HPDE6-E6E7 (cell line): ENCODE results near the gene UTP25.
A peak's percentile ranks its signal among the peaks of the same experiment; 100 is the strongest.

Experiments used
- DNase-seq: peaks from one replicate; pipeline ENCODE4 v3.0.0; 2011; ENCODE audit warnings: missing footprints; ENCODE audit errors: extremely low spot score

UTP25 gene

DNA sequence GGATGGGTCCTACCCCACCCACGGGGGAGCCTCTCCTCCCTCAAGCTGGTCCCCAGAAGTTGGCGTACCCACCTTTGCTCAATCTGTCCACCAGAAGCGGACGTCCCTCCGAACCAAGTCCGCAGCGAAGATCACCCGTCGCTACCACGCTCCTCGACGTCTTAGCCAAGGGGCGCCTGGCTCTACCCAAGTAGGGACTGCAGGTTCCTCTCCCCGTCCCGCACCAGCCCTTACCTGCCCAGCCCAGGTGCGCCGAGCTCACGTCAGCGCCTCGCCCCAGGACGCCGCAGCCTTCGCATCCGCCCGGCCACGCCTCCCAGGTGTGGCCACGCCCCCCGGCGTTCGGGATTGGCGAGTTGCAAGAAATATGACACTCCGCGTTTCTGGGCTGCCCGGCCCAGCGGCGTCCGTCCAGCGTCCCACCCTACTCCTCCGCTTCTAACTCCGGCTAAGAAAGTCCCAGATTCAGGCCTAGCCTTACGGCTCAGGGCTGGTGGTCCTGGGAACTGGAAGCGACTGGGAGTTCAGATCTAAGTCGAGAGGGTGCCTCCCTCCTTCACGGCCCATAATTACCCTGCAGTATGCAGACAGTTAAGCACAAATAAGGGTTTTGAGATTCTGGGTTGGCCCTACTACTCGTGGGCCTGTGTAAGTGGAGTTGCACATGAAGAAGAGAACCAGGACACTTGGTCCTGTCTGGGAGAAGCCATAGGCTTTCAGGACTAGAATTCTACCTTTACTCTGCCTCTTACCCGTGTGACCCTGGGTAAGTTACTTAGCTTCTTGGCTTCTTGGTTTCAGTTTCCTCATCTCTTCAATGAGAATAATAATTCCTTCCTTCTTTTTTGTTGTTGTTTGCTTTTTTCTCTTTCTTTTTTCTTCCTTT, 21.7 kb upstream of the UTP25 start, which contains the start of gene IRF6:
Gene IRF6, minus strand, starts transcription at position 268 of the 886 bp plus-strand sequence. CDS start 4,729 bp downstream, outside the sequence.
- DNase-seq, result peak; percentile 66

DNA sequence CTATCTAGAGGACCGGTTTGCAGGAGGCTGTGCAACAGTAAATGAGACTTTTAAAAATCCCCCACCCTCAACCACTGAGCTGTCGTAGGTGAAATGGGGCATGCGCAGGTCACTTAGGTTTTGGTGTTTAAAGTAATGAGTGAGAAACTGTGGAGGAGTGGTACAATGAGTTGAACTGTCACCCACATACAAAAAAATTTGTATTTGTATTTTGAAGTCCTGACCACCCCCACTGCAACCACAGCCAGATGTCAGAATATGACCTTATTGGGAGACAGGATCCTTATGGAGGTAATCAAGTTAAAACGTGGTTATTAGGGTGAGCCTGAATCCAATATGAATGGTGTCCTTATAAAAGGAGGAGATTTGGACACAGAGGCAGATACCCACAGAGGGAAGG, 20.3 kb upstream of the UTP25 start:
- DNase-seq, result no peak

DNA sequence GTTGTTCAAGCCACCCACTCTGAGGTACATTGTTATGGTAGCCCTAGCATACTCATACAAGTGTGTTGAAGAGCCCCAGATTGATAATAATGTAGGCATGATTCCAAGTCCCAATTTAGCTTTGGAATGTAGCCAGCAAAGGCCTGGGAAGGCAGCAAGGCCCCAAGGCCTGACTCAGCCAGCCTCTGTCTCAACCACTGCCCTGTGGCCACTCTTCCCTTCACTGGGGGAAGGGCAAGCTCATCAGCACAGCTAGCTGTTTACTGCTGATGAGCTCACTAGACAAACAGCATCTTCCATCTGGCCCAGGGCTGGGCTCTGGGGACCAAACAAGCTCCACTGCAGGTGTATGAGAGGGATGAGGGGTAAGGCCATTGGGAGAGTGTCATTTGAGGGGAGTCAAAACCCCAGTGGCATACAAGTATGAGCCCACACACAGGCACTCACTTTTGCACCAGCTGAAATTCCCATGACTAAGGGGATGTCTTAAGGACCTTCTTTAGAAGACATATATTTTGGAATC, 19.7 kb upstream of the UTP25 start:
- DNase-seq, result peak; percentile 90

DNA sequence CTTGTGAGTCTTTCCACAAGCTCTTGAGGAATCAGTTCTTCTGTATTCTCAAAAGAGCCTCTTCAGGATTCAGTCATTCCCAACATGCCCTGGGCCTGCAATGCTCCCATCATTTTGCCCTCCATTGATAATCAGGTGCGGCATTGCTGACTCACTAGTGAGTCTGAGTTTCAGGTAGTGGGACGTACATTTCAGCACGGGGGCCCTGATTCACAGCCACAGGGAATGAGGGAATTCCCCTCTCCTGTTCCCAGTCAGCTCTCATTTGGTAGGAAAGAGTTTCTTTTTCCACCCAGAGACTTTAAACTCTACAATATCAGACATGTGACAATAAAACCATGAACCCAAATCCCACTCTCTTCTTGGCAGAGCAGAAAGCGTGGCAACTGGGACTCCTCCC, 18.2 kb upstream of the UTP25 start:
- DNase-seq, result peak; percentile 82

DNA sequence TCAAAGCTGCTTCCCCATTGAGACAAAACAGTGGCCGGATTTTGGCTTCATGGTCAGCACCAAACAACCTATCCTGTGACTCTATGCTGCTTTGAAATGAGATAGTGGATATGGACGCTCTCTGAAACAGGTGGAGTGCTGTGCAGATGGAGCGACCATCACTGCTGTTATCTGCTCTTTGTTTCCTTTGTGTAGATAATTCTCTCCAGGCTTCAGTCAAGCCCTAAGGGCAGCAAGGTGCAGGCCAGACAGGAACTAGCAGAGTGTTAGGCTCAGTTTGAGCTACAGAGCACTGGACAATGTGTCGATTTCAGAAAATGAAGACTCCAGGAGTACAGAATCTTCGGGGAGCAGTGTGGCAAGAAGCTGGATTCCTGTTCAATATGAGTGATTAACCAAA, 17.0 kb upstream of the UTP25 start:
- DNase-seq, result no peak

DNA sequence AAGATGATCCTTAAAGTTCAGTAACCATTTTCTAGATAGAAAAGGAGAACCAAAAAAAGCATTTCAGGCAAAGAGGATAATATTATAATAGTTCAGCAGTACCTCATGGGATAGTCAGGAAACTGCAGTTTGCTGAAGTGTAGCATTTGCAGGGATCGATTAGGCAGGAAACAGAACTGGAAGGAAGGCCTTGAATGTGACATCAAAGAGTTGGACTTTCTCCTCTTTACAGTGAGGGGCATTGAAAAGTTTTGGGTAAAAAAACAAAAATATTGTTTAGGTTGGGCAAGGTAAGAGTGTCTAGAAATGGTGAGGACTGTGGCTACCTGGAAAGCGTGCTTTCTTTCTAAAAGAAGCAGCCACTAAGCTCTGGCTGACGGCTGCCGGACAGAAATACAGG, 13.9 kb upstream of the UTP25 start:
- no peak for DNase-seq

DNA sequence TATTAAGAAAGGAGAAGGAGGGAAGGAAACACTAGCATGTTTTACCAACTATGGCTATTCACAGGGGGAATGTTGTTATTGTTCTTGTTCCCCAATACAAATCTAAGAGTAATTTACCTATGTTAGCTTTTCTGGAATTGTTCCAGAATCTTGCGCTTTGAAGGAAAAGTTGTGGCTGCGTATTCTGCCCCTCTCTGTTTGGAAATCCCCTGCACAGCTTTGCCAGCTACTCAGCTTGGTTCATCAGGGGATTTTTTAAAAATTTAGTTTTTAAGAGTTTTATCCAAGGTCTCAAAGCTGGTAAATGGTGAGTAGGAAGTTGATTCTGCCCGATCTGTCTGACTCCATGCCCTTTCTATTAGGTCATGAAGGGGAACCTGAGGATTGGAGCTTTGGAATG, 12.3 kb upstream of the UTP25 start:
- DNase-seq, result no peak

DNA sequence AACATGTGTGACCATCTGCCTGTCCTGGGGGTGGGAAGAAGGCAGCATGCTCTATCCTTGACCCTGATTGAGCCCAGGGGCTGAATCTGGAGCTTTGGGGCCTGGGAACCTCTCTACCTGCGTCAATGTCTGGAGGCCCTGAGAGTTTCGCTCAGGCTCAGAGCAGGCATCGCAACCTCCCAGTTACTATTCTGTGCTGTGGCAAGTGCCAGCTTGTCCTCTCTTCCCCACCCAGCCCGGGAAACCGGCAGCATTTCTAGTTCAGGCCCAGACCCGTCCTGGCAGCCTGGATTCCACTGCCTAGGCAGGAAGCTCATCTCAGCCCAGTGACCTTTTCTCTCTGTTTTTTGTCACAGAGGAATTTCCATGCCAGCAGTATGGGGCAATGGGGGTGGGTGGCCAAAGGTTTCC, 11.8 kb upstream of the UTP25 start:
- DNase-seq, result peak; percentile 86

DNA sequence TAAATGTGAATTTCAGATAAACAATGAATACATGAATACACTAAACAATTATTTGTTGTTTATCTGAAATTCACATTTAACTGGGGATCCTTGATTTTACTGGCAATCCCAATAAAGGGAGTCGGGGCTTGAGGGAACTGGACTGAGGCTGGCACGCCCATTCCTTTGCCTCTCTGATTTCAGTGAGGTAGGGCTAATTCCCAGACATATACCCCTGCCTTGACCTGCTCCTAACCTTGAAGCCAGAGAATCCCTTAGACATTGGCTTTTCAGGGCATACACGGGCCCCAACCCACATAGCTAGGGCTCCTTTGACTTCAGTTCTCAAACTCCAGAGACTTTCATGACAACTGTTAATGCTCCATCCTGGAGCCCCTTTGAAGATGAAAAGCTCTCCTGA, 10.8 kb upstream of the UTP25 start:
- no peak for DNase-seq

DNA sequence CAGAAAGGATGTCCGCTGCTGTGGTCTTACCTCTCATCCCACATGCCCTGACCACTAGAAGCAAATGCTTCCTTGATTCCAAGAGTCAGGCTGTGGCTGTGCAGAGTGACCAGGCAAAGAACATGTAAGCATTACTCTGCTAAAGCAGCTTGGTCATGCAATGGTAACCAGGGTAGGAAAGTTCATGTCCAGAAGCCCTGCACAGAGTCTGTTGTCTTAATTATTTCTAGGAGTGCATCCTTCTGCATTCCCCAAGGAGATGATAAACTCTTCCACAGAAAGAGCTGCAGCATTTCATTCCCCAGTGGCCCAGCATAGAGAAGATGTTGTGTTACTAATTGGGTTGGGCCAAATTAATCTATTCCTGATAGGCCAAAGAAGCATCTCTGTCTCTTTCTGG, 10.1 kb upstream of the UTP25 start:
- DNase-seq, result no peak

DNA sequence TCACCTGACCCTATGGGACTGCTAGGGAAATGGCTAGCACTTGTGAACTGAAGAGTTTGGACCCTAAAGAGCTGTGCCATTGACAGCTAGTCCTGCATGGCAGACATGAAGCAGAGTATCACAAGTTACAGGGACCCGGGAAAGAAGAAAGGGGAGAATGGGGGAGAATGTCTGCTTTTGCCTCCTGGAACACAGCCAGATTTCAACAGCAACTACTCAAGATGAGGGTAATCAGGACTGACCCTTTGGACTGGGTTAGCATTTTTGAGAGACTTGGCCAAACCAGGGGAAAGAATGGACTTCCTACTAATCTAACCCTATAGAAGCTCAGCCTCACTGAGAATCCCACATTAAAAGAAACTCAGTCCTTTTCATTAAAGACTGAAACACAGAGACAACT, 8.7 kb upstream of the UTP25 start:
- DNase-seq, result no peak

DNA sequence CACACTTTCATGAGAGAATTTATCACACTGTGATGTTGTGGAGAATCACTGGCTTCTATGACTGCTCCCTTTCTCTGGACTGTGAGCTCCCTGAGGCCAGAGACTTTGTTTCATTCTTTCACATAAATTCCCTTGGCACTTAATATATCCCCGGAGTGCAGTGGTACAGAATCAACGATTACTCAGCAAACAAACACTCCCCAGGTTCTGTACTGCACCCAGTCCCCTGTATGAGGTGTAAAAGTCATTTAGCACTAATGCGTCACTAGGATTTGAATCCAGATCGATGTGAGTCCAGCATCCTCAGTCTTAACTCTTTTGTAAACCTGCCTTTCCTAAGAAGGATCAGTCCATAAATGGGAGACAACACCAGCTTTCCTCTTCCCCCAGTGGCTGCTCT, 6.8 kb upstream of the UTP25 start:
- no peak for DNase-seq

DNA sequence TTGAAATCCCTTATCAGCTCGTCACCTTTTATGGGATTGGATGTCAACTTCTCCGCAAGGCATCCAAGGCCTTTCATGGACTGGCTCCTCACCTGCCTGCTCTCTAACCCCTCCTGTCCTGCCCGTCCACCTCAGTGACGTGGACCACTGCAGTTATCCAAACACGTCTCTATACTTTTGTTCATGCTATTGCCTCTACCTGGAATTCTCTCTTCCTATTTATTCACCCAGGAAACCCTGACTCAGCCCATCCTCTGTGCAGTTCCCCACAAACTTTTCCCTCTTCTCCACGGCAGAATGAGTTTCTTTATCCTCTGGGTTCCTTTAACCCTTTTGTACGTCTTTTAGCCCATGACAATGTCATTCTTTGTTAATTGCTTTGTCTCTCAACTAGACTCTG, 5.1 kb upstream of the UTP25 start:
- DNase-seq, result no peak

DNA sequence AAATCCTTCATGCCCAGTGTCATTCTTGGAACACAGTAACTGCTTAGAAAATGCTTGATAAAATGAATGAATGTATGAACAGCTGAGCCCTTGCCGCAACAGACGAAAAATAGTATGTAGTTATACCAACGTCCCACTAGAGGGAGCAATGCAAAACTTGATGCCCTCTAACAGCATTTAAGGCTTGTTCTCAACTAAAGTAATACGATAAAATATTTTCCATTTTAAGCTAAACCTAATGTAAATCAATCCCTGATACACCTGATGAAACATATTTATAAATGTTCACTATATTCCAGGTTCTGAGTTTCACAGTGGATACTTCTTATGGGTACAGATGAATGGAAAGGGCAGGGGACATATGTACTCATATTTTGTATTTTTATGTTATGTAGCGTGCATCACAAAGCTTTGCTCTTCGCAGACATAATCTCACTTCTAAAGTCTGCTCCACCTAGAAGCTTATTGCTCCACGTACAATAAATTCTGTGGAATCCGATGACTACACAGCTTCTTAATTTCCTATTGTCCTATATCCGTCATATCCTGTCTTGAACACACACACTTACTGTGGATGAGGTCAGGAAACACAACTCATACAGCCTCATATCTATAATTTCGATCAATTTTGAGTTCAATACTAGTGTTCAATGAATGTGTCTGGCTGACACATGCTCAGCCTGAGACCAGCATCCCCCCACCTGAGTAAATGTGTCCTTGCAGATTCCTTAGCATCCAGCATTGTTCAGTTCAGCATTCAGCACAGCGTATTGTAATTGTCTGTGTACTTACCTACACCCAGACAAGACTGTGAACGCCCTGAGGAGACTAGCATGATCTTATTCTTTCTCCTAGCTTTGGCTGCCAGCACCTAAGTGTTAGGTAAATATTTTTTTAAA, 4.4 kb upstream of the UTP25 start:
- DNase-seq, result no peak

DNA sequence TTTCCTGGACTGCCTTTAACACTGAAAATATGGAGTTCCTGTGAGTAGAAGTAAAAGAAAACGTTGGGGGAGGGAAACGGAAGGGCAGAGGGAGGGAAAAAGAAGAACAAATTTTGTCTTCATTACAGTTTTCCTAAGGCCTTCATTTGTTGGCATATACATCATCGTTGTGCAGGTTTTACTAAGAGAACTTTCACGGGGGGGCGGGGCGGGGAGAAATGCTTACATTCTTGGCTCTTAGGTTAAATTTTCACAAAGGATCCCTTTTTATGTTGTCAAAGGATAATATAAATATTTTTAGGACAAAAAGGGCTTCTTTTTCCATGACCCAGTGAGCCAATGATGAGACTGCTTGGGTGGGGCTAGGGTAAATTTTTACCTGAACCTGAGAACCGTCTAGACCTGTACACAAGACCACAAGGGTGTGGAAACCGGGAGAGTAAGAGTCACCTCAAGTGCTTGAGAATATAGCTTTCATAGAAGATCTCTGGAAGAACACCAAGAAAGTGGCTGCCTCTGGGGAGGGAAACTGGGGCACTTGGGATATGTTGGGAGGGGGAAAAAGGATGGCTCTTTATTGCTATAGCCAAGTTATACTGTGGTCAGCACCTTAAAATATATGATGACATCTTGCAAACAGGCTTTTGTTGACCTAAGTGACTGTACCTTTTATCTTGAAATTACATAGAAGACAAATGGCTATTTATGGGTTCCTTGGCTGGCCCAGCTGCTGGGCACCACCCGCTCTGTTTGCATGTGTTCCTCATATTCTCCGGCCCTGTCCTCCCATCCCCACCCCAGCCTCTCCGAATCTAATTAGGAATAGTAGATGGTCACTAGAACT, 2.0 kb upstream of the UTP25 start:
- peak; percentile 67 for DNase-seq

DNA sequence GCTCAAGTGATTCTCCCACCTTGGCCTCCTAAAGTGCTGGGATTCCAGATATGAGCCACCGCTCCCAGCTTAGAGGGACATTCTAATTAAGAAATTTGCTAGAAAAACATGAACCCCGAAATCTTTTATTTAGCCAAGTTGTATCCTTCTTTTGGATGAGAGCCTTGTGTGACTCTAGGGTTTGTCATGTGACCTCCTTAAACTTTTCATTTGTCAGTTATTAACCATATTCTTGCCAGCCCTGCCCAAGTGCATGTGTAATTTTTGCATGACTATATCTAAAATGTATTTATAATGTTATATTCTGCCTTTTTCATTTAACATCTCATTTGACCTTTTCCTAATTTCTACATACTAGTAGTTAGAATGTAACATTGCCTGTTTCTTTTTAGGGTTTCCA, 1.9 kb downstream of the UTP25 start:
- DNase-seq, result no peak

DNA sequence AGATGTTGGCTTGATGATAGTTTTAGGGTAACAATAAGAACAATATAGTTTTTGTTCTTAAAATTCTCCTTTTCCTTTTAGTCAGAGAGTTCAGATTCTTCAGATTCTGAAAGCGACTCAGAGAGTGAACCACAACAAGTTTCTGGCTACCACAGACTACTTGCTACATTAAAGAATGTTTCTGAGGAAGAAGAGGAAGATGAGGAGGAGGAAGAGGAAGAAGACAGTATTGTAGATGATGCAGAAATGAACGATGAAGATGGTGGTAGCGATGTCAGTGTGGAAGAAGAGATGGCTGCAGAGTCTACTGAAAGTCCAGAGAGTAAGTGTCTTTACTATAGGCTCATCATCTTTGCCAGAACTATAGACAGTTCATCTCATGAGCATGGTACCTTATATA, 3.0 kb downstream of the UTP25 start:
- no peak for DNase-seq

DNA sequence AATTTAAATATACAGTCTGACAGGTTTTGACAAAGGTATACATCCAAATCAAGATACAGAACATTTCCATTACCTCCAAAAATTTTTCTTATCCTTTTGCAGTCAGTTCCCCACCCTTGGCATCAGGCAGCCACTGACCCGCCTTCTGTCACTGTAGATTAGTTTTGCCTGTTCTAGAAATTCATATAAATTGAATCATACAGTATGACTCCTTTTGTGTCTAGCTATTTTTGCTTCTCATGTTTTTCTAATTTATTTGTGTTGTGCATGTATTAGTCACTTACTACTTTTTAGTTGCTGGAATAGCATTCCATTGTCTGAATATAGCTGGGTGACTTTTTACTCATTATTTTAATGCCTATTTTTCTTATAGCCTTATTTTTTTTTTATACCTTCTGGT, 3.8 kb downstream of the UTP25 start:
- DNase-seq, result no peak

DNA sequence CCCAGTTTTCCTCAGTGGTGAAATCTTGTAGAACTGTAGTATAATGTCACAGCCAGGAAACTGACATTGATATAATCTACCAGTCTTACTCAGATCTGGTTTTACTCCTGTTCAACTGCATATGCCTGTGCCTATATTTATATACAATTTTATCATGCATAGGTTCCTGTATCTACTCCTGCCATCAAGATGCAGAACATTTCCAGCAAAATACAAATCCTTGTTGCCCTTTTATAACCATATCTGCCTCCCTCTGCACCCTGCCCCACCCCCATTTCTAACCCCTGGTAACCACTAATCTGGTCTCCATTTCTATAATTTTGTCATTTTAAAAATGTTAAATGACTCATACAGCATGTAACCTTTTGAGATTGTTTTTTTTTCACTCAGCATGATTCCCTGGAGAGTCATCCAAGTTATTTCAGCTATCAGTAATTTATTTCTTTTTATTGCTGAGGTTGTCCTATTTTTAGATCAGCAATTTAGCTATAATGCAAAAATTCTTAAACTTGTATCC, 8.1 kb downstream of the UTP25 start:
- DNase-seq, result no peak

DNA sequence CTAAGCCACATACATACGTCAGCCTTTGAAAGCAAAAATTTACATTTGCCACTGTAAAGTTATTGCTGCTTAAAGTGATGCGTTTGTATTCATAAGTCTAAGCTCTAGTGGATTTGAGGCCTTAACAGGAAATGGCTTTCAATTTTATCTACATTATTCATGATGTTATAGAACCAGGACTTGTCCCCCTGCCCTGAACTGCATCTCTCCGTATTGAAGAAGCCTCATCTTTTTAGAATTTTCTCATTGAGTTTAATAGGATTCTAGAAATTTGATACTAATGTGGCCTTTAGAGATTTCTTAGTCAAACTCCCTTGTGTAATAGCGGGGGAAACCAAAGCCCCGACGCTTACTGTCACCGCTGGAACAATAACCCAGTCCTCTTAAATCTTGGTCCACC, 9.9 kb downstream of the UTP25 start:
- DNase-seq, result no peak

DNA sequence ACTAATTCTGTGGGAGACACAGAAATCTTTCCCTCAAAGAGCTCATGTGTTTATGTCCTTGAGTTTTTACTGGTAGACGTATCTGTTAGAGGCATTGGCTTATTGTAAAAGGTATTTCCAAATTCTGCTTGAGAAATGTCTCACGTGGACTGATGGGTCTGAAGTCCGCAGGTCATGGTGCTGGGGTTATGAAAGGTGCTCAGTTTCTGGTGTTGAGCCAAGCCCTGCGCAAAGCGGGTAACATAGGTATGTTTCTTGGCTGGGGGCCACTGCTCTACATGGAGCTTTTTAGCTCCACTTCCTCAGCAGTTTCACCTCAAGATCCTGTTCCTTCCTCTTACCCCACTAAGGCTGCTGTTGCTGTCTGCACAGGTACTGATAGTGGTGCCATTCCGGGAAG, 10.8 kb downstream of the UTP25 start:
- no peak for DNase-seq
